Neural cell (in vitro differentiated cells): ENCODE measurements around the gene RTN4R. TPM values are rescaled to one million over a fixed set of nuclear protein-coding genes. Genes with fewer than 3 reads are reported as not detected.

Source experiments
- H2AFZ ChIP-seq: fragments of 200-600, 300-800 bp; sonication (generic), shearing (Covaris generic); 2 replicates; pipeline ENCODE4 v1.6.0; 2014; ENCODE audit warnings: low read depth, mild to moderate bottlenecking, antibody characterized with exemption, low read length, moderate library complexity
- H3F3A ChIP-seq: fragments of 200-600 bp; shearing (Covaris generic); 2 replicates; pipeline ENCODE4 v1.6.1; 2016; ENCODE audit warnings: mild to moderate bottlenecking, moderate library complexity, mixed read lengths, antibody characterized with exemption, low read length; ENCODE audit not compliant: insufficient read depth, poor library complexity, severe bottlenecking
- H3K27ac ChIP-seq: fragments of 200-600, 300-800 bp; sonication (generic), shearing (Covaris generic); 2 replicates; pipeline ENCODE4 v1.5.1; 2014; ENCODE audit warnings: mild to moderate bottlenecking, low read length, moderate library complexity
- H3K27me3 ChIP-seq: fragments of 300-800, 200-600 bp; sonication (generic), shearing (Covaris generic); 2 replicates; pipeline ENCODE4 v1.6.0; 2014; ENCODE audit warnings: mild to moderate bottlenecking, low read depth, low read length, moderate library complexity; ENCODE audit not compliant: insufficient read depth
- H3K36me3 ChIP-seq: fragments of 300-800, 200-600 bp; sonication (generic), shearing (Covaris generic); 2 replicates; pipeline ENCODE4 v1.5.1; 2014; ENCODE audit warnings: mild to moderate bottlenecking, antibody characterized with exemption, low read length, moderate library complexity; ENCODE audit not compliant: insufficient read depth
- H3K4me2 ChIP-seq: fragments of 300-800, 200-600 bp; sonication (generic), shearing (Covaris generic); 2 replicates; pipeline ENCODE4 v1.6.0; 2014; ENCODE audit warnings: mild to moderate bottlenecking, low read length
- H3K4me3 ChIP-seq: fragments of 300-800, 200-600 bp; sonication (generic), shearing (Covaris generic); 2 replicates; pipeline ENCODE4 v1.5.1; 2014; ENCODE audit warnings: mild to moderate bottlenecking, low read length, moderate library complexity
- H3K79me2 ChIP-seq: fragments of 200-600 bp; shearing (Covaris generic); replicated peaks from 2 replicates; pipeline ENCODE4 v1.6.0; 2014; ENCODE audit warnings: mild to moderate bottlenecking, low read length, moderate library complexity; ENCODE audit not compliant: insufficient read depth
- H3K9ac ChIP-seq: fragments of 300-800, 200-600 bp; sonication (generic), shearing (Covaris generic); 2 replicates; pipeline ENCODE4 v1.6.1; 2016; ENCODE audit warnings: mild to moderate bottlenecking, low read length, mixed read lengths
- H3K9me2 ChIP-seq: fragments of 200-600 bp; shearing (Covaris generic); 2 replicates; pipeline ENCODE4 v1.6.1; 2016; ENCODE audit warnings: mild to moderate bottlenecking, low read length, mixed read lengths; ENCODE audit not compliant: insufficient read depth
- H3K9me3 ChIP-seq: fragments of 200-600, 300-800 bp; sonication (generic), shearing (Covaris generic); 2 replicates; pipeline ENCODE4 v1.6.1; 2016; ENCODE audit warnings: mild to moderate bottlenecking, mixed run types, low read length, moderate library complexity, mixed read lengths
- H4K20me1 ChIP-seq: fragments of 200-600 bp; shearing (Covaris generic); 2 replicates; pipeline ENCODE4 v1.6.1; 2016; ENCODE audit warnings: mild to moderate bottlenecking, mixed run types; ENCODE audit not compliant: insufficient read depth
- CTCF ChIP-seq: fragments of 450-650 bp; IDR thresholded peaks from 2 replicates; pipeline ENCODE4 v1.5.1; 2014; ENCODE audit warnings: antibody characterized with exemption, mild to moderate bottlenecking, moderate library complexity; ENCODE audit not compliant: poor library complexity, severe bottlenecking
- EP300 ChIP-seq: fragments of 450-650 bp; conservative IDR thresholded peaks from 2 replicates; pipeline ENCODE4 v1.6.1; 2014; ENCODE audit warnings: antibody characterized with exemption, mild to moderate bottlenecking, moderate library complexity; ENCODE audit not compliant: poor library complexity, severe bottlenecking
- EZH2 ChIP-seq: fragments of 200-600, 300-800 bp; shearing (Covaris generic), sonication (generic); IDR thresholded peaks from 2 replicates; pipeline ENCODE4 v1.6.1; 2014; ENCODE audit warnings: antibody characterized with exemption, low read length, borderline replicate concordance, mild to moderate bottlenecking; ENCODE audit not compliant: insufficient read depth, poor library complexity, severe bottlenecking
- MXI1 ChIP-seq: fragments of 450-650 bp; conservative IDR thresholded peaks from 2 replicates; pipeline ENCODE4 v1.6.1; 2014; ENCODE audit warnings: antibody characterized with exemption, mild to moderate bottlenecking; ENCODE audit not compliant: poor library complexity, severe bottlenecking
- POLR2AphosphoS5 ChIP-seq: IDR thresholded peaks from 2 replicates; pipeline ENCODE4 v1.6.1; 2012
- RAD21 ChIP-seq: fragments of 450-650 bp; conservative IDR thresholded peaks from 2 replicates; pipeline ENCODE4 v1.6.1; 2014; ENCODE audit warnings: antibody characterized with exemption, mild to moderate bottlenecking, moderate library complexity
- REST ChIP-seq: IDR thresholded peaks from 2 replicates; pipeline ENCODE4 v1.6.1; 2012; ENCODE audit warnings: borderline replicate concordance
- SMC3 ChIP-seq: fragments of 450-650 bp; conservative IDR thresholded peaks from 2 replicates; pipeline ENCODE4 v1.6.1; 2014; ENCODE audit warnings: antibody characterized with exemption, mild to moderate bottlenecking, moderate library complexity; ENCODE audit not compliant: poor library complexity
- TAF1 ChIP-seq: IDR thresholded peaks from 2 replicates; pipeline ENCODE4 v1.6.1; 2012; ENCODE audit warnings: low read depth
- polyA plus RNA-seq: library from polyadenylated mRNA; depleted of rRNA; stranded (reverse); fragments of >200 nt; gene quantifications from 2 replicates; pipeline ENCODE4 v1.2.3, GENCODE V29; 2014

Gene RTN4R
- polyA plus RNA-seq, 1 donor from 2014 or later = 13.6 TPM

- TF ChIP-seq EP300 (no peak), EZH2 (no peak), POLR2AphosphoS5 (no peak), MXI1 (no peak), SMC3 (no peak), TAF1 (no peak), CTCF (no peak)
- Histone ChIP-seq H3F3A (no peaks in the 10 kb centered on the region), H3K9me2 (no peaks in the 10 kb centered on the region), H3K9me3 (no peaks in the 10 kb centered on the region), H4K20me1 (no peaks in the 10 kb centered on the region), H3K36me3 (no peaks in the 10 kb centered on the region), H3K27me3 (no peaks in the 10 kb centered on the region), H3K4me2 (no peak overlapping the region), H3K9ac (no peak overlapping the region), H2AFZ (no peak overlapping the region), H3K79me2 (no peaks in the 10 kb centered on the region), H3K4me3 (no peak overlapping the region), H3K27ac (no peak overlapping the region)
Measured at GRCh38 chr22:20219667-20220628, 48.2 kb downstream of the RTN4R start.

DNA sequence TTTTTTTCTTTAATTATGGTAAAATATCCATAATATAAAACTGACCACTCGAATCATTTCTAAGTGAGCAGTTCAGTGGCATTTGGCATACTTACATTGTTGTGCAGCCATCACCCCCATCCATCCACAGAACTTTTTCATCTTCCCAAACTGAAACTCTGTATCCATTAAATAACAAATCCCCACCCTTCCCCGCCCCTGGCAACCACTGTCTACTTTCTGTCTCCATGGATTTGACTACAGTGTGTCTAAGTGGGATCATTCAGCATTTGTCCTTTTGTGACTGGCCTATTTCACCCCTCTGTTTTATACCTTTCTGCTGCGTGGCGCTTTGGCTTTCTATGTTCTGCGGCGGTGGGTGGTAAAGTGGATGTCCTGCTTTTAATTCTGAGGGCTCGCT is 49.1 kb downstream of the RTN4R start:
- no peaks in the 10 kb centered on the region for H3K9me2 ChIP-seq
- H3K36me3 ChIP-seq = no peaks in the 10 kb centered on the region
- TF ChIP-seq EZH2 (no peak), REST (no peak), RAD21 (no peak), POLR2AphosphoS5 (no peak), SMC3 (no peak), TAF1 (no peak)
- H3K79me2 ChIP-seq = no peaks in the 10 kb centered on the region
- H3F3A ChIP-seq = no peaks in the 10 kb centered on the region
- no peak overlapping the region for H3K9ac ChIP-seq
- no peak overlapping the region for H3K27ac ChIP-seq
- no peaks in the 10 kb centered on the region for H4K20me1 ChIP-seq
- H3K4me2 ChIP-seq = no peak overlapping the region
- H3K9me3 ChIP-seq = no peaks in the 10 kb centered on the region
- no peaks in the 10 kb centered on the region for H3K27me3 ChIP-seq
- H2AFZ ChIP-seq = no peak overlapping the region
- no peak overlapping the region for H3K4me3 ChIP-seq
